ENCODE measurements around the gene RABGGTA.

RABGGTA gene

GRCh38 chr14:24256960-24257359, 14.4 kb downstream of the RABGGTA start:
- TF ChIP-seq, protein P1, sequence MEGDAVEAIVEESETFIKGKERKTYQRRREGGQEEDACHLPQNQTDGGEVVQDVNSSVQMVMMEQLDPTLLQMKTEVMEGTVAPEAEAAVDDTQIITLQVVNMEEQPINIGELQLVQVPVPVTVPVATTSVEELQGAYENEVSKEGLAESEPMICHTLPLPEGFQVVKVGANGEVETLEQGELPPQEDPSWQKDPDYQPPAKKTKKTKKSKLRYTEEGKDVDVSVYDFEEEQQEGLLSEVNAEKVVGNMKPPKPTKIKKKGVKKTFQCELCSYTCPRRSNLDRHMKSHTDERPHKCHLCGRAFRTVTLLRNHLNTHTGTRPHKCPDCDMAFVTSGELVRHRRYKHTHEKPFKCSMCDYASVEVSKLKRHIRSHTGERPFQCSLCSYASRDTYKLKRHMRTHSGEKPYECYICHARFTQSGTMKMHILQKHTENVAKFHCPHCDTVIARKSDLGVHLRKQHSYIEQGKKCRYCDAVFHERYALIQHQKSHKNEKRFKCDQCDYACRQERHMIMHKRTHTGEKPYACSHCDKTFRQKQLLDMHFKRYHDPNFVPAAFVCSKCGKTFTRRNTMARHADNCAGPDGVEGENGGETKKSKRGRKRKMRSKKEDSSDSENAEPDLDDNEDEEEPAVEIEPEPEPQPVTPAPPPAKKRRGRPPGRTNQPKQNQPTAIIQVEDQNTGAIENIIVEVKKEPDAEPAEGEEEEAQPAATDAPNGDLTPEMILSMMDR (IDR thresholded peaks at IDR 0.05; ENCODE audit: low read depth, low read length, missing control alignments): no peak
- in situ Hi-C loops (cut with HindIII; ENCODE audit: low sequenced_read_pairs): no loop called here
- DNase-seq (ENCODE audit: low read depth): no peak
- no peak overlapping the region for H3K4me3 ChIP-seq (ENCODE audit: low read depth, low read length)

DNA sequence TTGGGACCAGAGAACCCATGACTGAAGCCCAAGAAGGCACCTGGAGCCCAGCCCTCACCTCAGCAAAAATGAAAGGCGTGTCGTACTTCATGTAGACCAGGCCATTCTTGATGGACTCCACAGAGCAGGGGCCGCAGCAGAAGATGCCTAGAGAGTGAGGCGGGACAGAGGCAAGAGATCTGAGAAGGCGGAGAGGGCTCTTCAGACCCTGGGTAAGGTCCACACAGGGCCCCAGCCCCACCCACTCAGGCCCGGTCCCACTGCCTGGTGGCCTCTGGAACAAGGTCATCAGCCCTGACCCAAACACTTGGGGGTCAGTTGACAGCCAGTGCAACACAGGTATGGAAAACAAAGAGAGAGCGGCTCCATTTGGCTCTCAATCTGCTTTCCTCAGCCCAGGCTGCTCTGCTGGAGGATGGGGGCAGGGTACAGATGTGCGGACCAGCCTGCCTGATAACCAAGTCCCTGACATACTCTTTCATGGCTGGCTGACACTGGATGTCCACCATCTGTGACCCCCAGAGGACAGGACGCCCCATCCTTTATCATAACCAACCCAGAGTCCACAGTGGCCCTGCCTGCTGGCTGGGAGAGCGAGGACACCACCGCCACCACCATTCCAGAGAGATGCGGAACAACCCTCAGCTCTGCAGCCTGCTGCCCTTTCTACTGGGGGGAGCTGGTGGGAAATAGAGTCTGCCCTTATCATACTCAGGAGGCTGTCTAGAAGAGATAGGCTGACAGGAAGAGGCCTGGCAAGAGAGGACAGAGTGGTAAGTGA, 15.3 kb downstream of the RABGGTA start:
- no peak for DNase-seq (ENCODE audit: low read depth)
- TF ChIP-seq, protein P1 (IDR thresholded peaks at IDR 0.05; ENCODE audit: low read depth, low read length, missing control alignments): no peak
- in situ Hi-C loops (cut with HindIII; ENCODE audit: low sequenced_read_pairs): no loop called here
- no peak overlapping the region for H3K4me3 ChIP-seq (ENCODE audit: low read depth, low read length)

DNA sequence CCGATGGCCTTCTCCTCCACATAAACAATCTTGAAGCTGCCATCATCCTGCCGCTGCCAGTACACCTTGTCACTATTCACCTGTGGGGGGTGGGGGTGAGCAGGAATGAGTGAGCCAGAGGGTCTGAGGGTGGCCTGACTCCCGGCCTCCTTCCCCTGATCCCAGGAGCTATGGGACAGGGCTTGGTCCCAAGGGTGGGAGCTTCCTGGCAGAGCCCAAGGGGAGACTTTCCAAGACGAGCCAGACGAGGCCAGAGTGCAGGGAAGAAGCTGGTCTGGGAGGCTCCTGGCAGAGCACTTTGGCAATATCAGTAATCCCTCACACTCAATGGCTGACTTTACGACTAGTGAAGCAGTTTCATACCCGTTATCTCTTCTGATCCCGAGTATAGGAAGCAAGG, 16.0 kb downstream of the RABGGTA start:
- in situ Hi-C loops (cut with HindIII; ENCODE audit: low sequenced_read_pairs): no loop called here
- TF ChIP-seq, protein P1 (IDR thresholded peaks at IDR 0.05; ENCODE audit: low read depth, low read length, missing control alignments): no peak
- DNase-seq (ENCODE audit: low read depth): no peak
- H3K4me3 ChIP-seq (ENCODE audit: low read depth, low read length): no peak overlapping the region

- DNase-seq (ENCODE audit: low read depth): no peak
- in situ Hi-C loops (cut with HindIII; ENCODE audit: low sequenced_read_pairs): no loop called here
- TF ChIP-seq, protein P1 (IDR thresholded peaks at IDR 0.05; ENCODE audit: low read depth, low read length, missing control alignments): no peak
- H3K4me3 ChIP-seq (ENCODE audit: low read depth, low read length): no peak overlapping the region
Observed at GRCh38 chr14:24254630-24255392, 16.6 kb downstream of the RABGGTA start.

DNA sequence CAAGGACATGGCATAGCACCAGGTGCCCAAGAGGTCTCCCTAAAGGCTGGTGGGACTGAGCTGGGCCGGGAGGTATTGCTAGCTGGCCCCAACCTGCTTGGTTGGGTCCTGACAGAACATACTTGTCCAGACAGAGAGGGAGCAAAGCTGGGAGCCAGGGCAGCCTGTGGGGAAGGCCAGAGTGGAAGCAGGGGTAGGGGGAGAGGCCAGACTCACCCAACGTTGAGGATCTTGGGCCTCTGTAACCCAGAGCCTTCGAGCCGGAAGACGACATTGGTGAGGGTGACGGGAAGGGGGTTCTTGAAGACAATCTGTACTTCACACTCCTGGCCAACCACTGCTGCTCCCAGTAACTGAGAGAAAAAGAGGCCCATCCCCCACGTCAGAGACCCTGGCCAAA, 17.5 kb downstream of the RABGGTA start:
- DNase-seq (ENCODE audit: low read depth): no peak
- in situ Hi-C loops (cut with HindIII; ENCODE audit: low sequenced_read_pairs): no loop called here
- TF ChIP-seq, protein P1 (IDR thresholded peaks at IDR 0.05; ENCODE audit: low read depth, low read length, missing control alignments): no peak
- H3K4me3 ChIP-seq (ENCODE audit: low read depth, low read length): no peak overlapping the region

- in situ Hi-C loops (cut with HindIII; ENCODE audit: low sequenced_read_pairs): no loop called here
- DNase-seq (ENCODE audit: low read depth): no peak
- TF ChIP-seq, protein P1 (IDR thresholded peaks at IDR 0.05; ENCODE audit: low read depth, low read length, missing control alignments): no peak
- H3K4me3 ChIP-seq (ENCODE audit: low read depth, low read length): no peak overlapping the region
Observed at GRCh38 chr14:24252289-24253124, 18.9 kb downstream of the RABGGTA start.
